Measurements from ENCODE around the gene MPND. TPM values are rescaled to one million over a fixed set of nuclear protein-coding genes. Genes with fewer than 3 reads are reported as not detected.
A peak's percentile ranks its signal among the peaks of the same experiment; 100 is the strongest.

The MPND gene
- total and polyA plus RNA-seq, 2 of the 13 experiments (the other 11 are each of a cell fraction or from before 2014, with no cell fraction given): 10.8 to 15.8 TPM

GRCh38 chr19:4390567-4391305, 47.4 kb downstream of the MPND start (continued):
- TF ChIP-seq SOX13 (IDR thresholded peaks at IDR 0.05) (peak; percentile 59), SOX13 (CRISPR knock-in tag; conservative IDR thresholded peaks at IDR 0.05 in 1 of 2, IDR thresholded peaks at IDR 0.05 in 1 of 2) (peak in 1 of 2 experiments; percentile 72; a peak in 1 of 4 replicates), ZNF570 (CRISPR knock-in tag; IDR thresholded peaks at IDR 0.05; ENCODE audit: borderline replicate concordance) (no peak), MXI1 (IDR thresholded peaks at IDR 0.05; ENCODE audit: borderline replicate concordance, low read depth, low read length) (peak; percentile 56; the same call in 1 of the 3 replicates), SRF (IDR thresholded peaks at IDR 0.05; ENCODE audit: low read depth, low read length) (no peak), ZNF460 (CRISPR knock-in tag; IDR thresholded peaks at IDR 0.05; ENCODE audit: borderline replicate concordance) (no peak; the same call in 1 of the 2 replicates), ZNF574 (CRISPR knock-in tag; IDR thresholded peaks at IDR 0.05) (peak; percentile 89), POLR2A (IDR thresholded peaks at IDR 0.05; ENCODE audit: insufficient read depth in 1 of 2, low read depth in 2 of 2, low read length in 2 of 2) (peak; percentile 39 to 70; a peak in 3 of 4 replicates), ZNF280B (CRISPR knock-in tag; IDR thresholded peaks at IDR 0.05; ENCODE audit: borderline replicate concordance) (no peak), MBD4 (IDR thresholded peaks at IDR 0.05; ENCODE audit: borderline replicate concordance, low read length) (no peak), ZSCAN29 (CRISPR knock-in tag; conservative IDR thresholded peaks at IDR 0.05) (no peak), ZNF232 (CRISPR knock-in tag; IDR thresholded peaks at IDR 0.05; ENCODE audit: borderline replicate concordance) (no peak), ZNF30 (CRISPR knock-in tag; IDR thresholded peaks at IDR 0.05) (no peak), FOXA1 (IDR thresholded peaks at IDR 0.05) (no peak), FOXA1 (CRISPR knock-in tag; IDR thresholded peaks at IDR 0.05) (peak; percentile 20), FOSL1 (CRISPR knock-in tag; IDR thresholded peaks at IDR 0.05; ENCODE audit: borderline replicate concordance) (peak; percentile 47; the same call in 1 of the 2 replicates), ISL2 (CRISPR knock-in tag; IDR thresholded peaks at IDR 0.05) (peak; percentile 73), ZBTB7B (CRISPR knock-in tag; IDR thresholded peaks at IDR 0.05) (peak; percentile 62; the same call in 1 of the 2 replicates)
- TF ChIP-seq, protein P1, sequence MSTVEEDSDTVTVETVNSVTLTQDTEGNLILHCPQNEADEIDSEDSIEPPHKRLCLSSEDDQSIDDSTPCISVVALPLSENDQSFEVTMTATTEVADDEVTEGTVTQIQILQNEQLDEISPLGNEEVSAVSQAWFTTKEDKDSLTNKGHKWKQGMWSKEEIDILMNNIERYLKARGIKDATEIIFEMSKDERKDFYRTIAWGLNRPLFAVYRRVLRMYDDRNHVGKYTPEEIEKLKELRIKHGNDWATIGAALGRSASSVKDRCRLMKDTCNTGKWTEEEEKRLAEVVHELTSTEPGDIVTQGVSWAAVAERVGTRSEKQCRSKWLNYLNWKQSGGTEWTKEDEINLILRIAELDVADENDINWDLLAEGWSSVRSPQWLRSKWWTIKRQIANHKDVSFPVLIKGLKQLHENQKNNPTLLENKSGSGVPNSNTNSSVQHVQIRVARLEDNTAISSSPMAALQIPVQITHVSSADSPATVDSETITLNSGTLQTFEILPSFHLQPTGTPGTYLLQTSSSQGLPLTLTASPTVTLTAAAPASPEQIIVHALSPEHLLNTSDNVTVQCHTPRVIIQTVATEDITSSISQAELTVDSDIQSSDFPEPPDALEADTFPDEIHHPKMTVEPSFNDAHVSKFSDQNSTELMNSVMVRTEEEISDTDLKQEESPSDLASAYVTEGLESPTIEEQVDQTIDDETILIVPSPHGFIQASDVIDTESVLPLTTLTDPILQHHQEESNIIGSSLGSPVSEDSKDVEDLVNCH (CRISPR knock-in tag; IDR thresholded peaks at IDR 0.05): no peak
- TF ChIP-seq, protein P2, sequence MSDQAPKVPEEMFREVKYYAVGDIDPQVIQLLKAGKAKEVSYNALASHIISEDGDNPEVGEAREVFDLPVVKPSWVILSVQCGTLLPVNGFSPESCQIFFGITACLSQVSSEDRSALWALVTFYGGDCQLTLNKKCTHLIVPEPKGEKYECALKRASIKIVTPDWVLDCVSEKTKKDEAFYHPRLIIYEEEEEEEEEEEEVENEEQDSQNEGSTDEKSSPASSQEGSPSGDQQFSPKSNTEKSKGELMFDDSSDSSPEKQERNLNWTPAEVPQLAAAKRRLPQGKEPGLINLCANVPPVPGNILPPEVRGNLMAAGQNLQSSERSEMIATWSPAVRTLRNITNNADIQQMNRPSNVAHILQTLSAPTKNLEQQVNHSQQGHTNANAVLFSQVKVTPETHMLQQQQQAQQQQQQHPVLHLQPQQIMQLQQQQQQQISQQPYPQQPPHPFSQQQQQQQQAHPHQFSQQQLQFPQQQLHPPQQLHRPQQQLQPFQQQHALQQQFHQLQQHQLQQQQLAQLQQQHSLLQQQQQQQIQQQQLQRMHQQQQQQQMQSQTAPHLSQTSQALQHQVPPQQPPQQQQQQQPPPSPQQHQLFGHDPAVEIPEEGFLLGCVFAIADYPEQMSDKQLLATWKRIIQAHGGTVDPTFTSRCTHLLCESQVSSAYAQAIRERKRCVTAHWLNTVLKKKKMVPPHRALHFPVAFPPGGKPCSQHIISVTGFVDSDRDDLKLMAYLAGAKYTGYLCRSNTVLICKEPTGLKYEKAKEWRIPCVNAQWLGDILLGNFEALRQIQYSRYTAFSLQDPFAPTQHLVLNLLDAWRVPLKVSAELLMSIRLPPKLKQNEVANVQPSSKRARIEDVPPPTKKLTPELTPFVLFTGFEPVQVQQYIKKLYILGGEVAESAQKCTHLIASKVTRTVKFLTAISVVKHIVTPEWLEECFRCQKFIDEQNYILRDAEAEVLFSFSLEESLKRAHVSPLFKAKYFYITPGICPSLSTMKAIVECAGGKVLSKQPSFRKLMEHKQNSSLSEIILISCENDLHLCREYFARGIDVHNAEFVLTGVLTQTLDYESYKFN (CRISPR knock-in tag; conservative IDR thresholded peaks at IDR 0.05): peak; percentile 90

Measured in HepG2 (cell line).